Mesenchymal stem cell (in vitro differentiated cells and primary cell): ENCODE results near the gene PCSK9.
"Not testable (repeated sequence)": the region's sequence is repeated elsewhere in the genome, so short reads cannot be mapped to it uniquely, and the experiment has no call there.

ENCODE experiments used
- DNase-seq: peaks from one replicate; pipeline ENCODE4 v3.0.0-alpha.2; 2013
- H2AFZ ChIP-seq: one replicate; pipeline ENCODE4 v1.6.1; 2013; ENCODE audit warnings: low read depth, mild to moderate bottlenecking, control low read depth, inconsistent platforms, low read length, moderate library complexity
- H2AK5ac ChIP-seq: 2 replicates; pipeline ENCODE4 v1.6.1; 2013; ENCODE audit warnings: low read length, moderate library complexity, mild to moderate bottlenecking, inconsistent platforms; ENCODE audit not compliant: severe bottlenecking
- H2BK120ac ChIP-seq: one replicate; pipeline ENCODE4 v1.6.1; 2013; ENCODE audit warnings: low read depth, mild to moderate bottlenecking, inconsistent platforms, low read length, moderate library complexity
- H2BK12ac ChIP-seq, 2 experiments: one replicate each; pipeline ENCODE4 v1.6.1; 2013; ENCODE audit warnings: inconsistent platforms in 2 of 2, low read length in 2 of 2, mild to moderate bottlenecking in 2 of 2, moderate library complexity in 2 of 2, control low read depth in 1 of 2
- H2BK15ac ChIP-seq: one replicate; pipeline ENCODE4 v1.6.1; 2013; ENCODE audit warnings: mild to moderate bottlenecking, low read depth, inconsistent platforms; ENCODE audit not compliant: poor library complexity, severe bottlenecking
- H2BK5ac ChIP-seq: 2 replicates; pipeline ENCODE4 v1.6.1; 2013; ENCODE audit warnings: low read depth, mild to moderate bottlenecking, low read length, control low read depth, inconsistent platforms; ENCODE audit not compliant: poor library complexity, severe bottlenecking
- H3K14ac ChIP-seq, 2 experiments: one replicate each; pipeline ENCODE4 v1.6.1; 2013; ENCODE audit warnings: inconsistent platforms in 2 of 2, low read length in 2 of 2, control low read depth in 1 of 2, mild to moderate bottlenecking in 1 of 2, moderate library complexity in 1 of 2
- H3K18ac ChIP-seq, 2 experiments: one replicate each; pipeline ENCODE4 v1.6.1; 2013; ENCODE audit warnings: inconsistent platforms in 2 of 2, low read length in 2 of 2, control low read depth in 1 of 2, low read depth in 1 of 2, mild to moderate bottlenecking in 1 of 2
- H3K23ac ChIP-seq, 2 experiments: one replicate each; pipeline ENCODE4 v1.6.1; 2013; ENCODE audit warnings: inconsistent platforms in 2 of 2, low read length in 2 of 2, mild to moderate bottlenecking in 2 of 2, moderate library complexity in 2 of 2, control low read depth in 1 of 2
- H3K27ac ChIP-seq: 2 replicates; pipeline ENCODE4 v1.5.1; 2013; ENCODE audit warnings: mild to moderate bottlenecking, moderate library complexity, low read length, control low read depth, inconsistent platforms; ENCODE audit not compliant: poor library complexity, severe bottlenecking
- H3K27me3 ChIP-seq, 2 experiments: 2 replicates each; pipeline versions ENCODE4 v1.6.1 to v1.7.0; 2013; ENCODE audit warnings: low read length in 2 of 2, mild to moderate bottlenecking in 2 of 2, moderate library complexity in 2 of 2, control low read depth in 1 of 2, inconsistent platforms in 1 of 2; ENCODE audit not compliant: control insufficient read depth in 1 of 2, insufficient read depth in 1 of 2
- H3K36me3 ChIP-seq, 2 experiments: 2 replicates each; pipeline versions ENCODE4 v1.6.1 to v1.7.0; 2013; ENCODE audit warnings: low read length in 2 of 2, control low read depth in 1 of 2, inconsistent platforms in 1 of 2, low read depth in 1 of 2, mild to moderate bottlenecking in 1 of 2; ENCODE audit not compliant: insufficient read depth in 2 of 2, control insufficient read depth in 1 of 2
- H3K4ac ChIP-seq, 2 experiments: one replicate each; pipeline ENCODE4 v1.6.1; 2013; ENCODE audit warnings: inconsistent platforms in 2 of 2, low read length in 2 of 2, mild to moderate bottlenecking in 2 of 2, moderate library complexity in 2 of 2, control low read depth in 1 of 2, low read depth in 1 of 2
- H3K4me1 ChIP-seq: 2 replicates; pipeline ENCODE4 v1.6.1; 2013; ENCODE audit warnings: low read depth, low read length, control low read depth; ENCODE audit not compliant: control insufficient read depth, insufficient read depth
- H3K4me2 ChIP-seq: 2 replicates; pipeline ENCODE4 v1.6.1; 2013; ENCODE audit warnings: low read length, mild to moderate bottlenecking, inconsistent platforms; ENCODE audit not compliant: poor library complexity, severe bottlenecking
- H3K4me3 ChIP-seq, 2 experiments: 2 replicates each; pipeline versions ENCODE4 v1.5.1 to v1.7.0; 2013; ENCODE audit warnings: low read length in 2 of 2, mild to moderate bottlenecking in 2 of 2, control low read depth in 1 of 2, low read depth in 1 of 2; ENCODE audit not compliant: insufficient read depth in 1 of 2
- H3K79me1 ChIP-seq: replicated peaks from 2 replicates; pipeline ENCODE4 v1.6.1; 2013; ENCODE audit warnings: mild to moderate bottlenecking, control low read depth, low read length, inconsistent platforms; ENCODE audit not compliant: poor library complexity, severe bottlenecking
- H3K9ac ChIP-seq: 2 replicates; pipeline ENCODE4 v1.7.0; 2013; ENCODE audit warnings: mild to moderate bottlenecking, low read length, moderate library complexity
- H3K9me3 ChIP-seq: 2 replicates; pipeline ENCODE4 v1.7.0; 2013; ENCODE audit warnings: mild to moderate bottlenecking, low read length; ENCODE audit not compliant: control insufficient read depth
- H4K8ac ChIP-seq: one replicate; pipeline ENCODE4 v1.6.1; 2013; ENCODE audit warnings: inconsistent platforms, mild to moderate bottlenecking, low read length, moderate library complexity
- H4K91ac ChIP-seq: one replicate; pipeline ENCODE4 v1.6.1; 2013; ENCODE audit warnings: mild to moderate bottlenecking, low read length, inconsistent platforms
- WGBS: methylation state at CpG from one replicate; pipeline ENCODE4 v1.1.7; 2013; ENCODE audit warnings: mixed read lengths; 5-methylcytosine and 5-hydroxymethylcytosine counted together

PCSK9 gene

DNA sequence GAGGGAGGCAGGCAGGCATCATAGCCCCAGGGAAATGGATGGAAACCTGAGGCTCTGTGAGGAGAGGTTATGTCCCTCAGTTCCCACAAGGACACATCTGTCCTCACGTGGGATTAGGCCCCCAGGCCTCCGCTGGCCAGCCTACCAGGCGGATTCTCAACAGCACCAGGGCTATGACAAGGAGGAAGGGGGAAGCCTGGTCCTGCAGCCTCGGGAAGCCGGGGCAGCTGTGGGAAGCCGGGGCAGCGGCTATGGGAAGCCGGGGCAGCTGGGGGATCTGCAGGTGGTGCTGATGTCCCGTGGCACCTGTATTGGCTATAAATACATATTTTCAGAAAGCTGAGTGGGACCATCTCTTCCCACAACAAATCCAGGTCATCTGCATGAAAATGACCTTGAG lies 21.0 kb upstream of the PCSK9 start:
- Histone ChIP-seq H2BK12ac (peak overlapping the region in 1 of 2 experiments; percentile 17), H3K9me3 (no peaks in the 10 kb centered on the region), H3K14ac (no peak overlapping the region), H2AK5ac (no peak overlapping the region), H3K4me1 (peaks cover 18% of the 10 kb centered on the region), H4K8ac (no peak overlapping the region), H2BK5ac (no peak overlapping the region), H3K27me3 (peaks cover 0 to 59% of the 10 kb centered on the region in 2 experiments), H3K79me1 (no peaks in the 10 kb centered on the region), H3K23ac (peak overlapping the region in 1 of 2 experiments; percentile 68), H2AFZ (no peak overlapping the region), H4K91ac (no peak overlapping the region), H3K18ac (no peak overlapping the region), H3K4me3 (no peak overlapping the region), H3K27ac (no peak overlapping the region), H3K4ac (no peak overlapping the region), H3K9ac (no peak overlapping the region), H3K4me2 (no peak overlapping the region), H2BK15ac (no peak overlapping the region), H3K36me3 (no peaks in the 10 kb centered on the region), H2BK120ac (no peak overlapping the region)
- WGBS, result 83% methylated on average over 5 of the region's 9 CpGs
- DNase-seq, result no peak

DNA sequence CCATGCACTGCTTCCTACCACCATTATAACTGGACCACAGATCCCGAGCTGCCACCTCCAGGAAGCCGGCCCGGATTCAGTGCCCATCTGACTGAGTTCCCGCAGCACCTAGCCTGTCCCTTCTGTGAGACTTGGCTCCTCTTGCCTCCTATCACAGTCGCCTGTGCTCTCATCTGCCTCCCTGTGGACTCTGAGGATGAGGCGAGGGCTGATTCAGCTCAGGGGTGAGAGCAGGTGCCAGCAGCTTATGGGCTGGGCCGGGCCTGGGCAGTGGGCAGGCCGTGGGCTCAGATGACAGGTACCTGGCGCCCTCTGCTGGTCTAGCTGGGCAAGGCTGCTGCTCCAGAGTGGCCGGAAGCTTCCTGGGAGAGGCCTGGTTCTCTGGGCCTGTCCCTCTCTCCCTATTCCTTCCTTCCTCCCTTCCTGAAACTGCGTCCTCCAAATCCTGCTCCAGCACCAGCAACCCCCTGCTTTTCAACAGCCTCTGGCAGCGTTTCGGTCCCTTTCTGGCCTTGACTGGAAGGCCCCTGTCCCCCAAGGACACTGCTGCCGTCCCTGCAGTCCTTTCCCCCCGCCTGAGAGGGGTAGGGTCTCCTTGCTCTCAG lies 17.3 kb upstream of the PCSK9 start:
- Histone ChIP-seq H2BK120ac (no peak overlapping the region), H2BK15ac (no peak overlapping the region), H3K9ac (peak overlapping the region; percentile 82), H3K4me3 (no peak overlapping the region), H3K36me3 (no peaks in the 10 kb centered on the region), H2AK5ac (no peak overlapping the region), H3K27ac (no peak overlapping the region), H2BK12ac (no peak overlapping the region), H3K27me3 (peaks cover 0 to 25% of the 10 kb centered on the region in 2 experiments), H3K4ac (peak overlapping the region in 1 of 2 experiments; percentile 66), H3K14ac (no peak overlapping the region), H3K4me2 (no peak overlapping the region), H3K18ac (peak overlapping the region; percentile 29 to 73), H4K91ac (peak overlapping the region; percentile 88), H4K8ac (peak overlapping the region; percentile 90), H3K9me3 (no peaks in the 10 kb centered on the region), H3K4me1 (peaks cover 4% of the 10 kb centered on the region), H2BK5ac (no peak overlapping the region), H3K23ac (no peak overlapping the region), H2AFZ (peak overlapping the region; percentile 46), H3K79me1 (no peaks in the 10 kb centered on the region)
- 43% methylated on average over 15 of the region's 15 CpGs for WGBS
- DNase-seq, result peak; percentile 81

DNA sequence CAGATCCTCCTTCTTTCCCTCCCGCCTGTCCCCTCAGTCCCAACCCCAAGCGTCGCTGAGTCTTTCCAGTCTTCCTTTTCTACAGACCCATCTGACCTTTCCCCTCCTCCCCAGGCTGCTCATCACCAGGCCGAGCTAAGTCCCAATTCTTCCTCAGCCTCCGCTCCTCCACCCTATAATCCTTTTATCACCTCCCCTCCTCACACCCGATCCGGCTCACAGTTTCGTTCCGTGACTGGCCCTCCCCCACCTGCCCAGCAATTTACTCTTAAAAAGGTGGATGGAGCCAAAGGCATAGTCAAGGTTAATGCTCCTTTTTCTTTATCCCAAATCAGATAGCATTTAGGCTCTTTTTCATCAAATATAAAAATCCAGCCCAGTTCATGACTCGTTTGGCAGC lies 15.2 kb upstream of the PCSK9 start:
- not testable (repeated sequence) for H3K4me1 ChIP-seq, H3K9ac ChIP-seq, H3K4me2 ChIP-seq, H2AFZ ChIP-seq, H2AK5ac ChIP-seq, H2BK5ac ChIP-seq, H2BK15ac ChIP-seq, H3K9me3 ChIP-seq, H2BK12ac ChIP-seq, H3K27ac ChIP-seq, DNase-seq, H3K14ac ChIP-seq, H3K18ac ChIP-seq, H3K4me3 ChIP-seq, H4K8ac ChIP-seq, H3K23ac ChIP-seq, H3K36me3 ChIP-seq, H3K79me1 ChIP-seq, H3K4ac ChIP-seq, H2BK120ac ChIP-seq, H4K91ac ChIP-seq
- H3K27me3 ChIP-seq, result peaks cover 0 to 14% of the 10 kb centered on the region in 2 experiments
- WGBS, result 60% methylated on average over 10 of the region's 10 CpGs

DNA sequence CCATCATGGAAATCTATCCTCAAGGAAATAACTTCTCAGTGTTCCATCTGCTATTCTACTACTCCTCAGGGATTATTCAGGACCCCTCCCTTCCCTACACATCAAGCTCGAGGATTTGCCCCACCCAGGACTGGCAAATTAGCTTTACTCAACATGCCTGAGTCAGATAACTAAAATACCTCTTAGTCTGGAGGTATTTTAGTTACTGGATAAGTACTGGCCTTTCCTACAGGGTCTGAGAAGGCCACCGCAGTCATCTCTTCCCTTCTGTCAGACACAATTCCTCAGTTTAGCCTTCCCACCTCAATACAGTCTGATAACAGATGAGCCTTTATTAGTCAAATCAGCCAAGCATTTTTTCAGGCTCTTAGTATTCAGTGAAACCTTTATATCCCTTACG lies 12.7 kb upstream of the PCSK9 start:
- not testable (repeated sequence) for H3K36me3 ChIP-seq, H2BK5ac ChIP-seq, H3K4me2 ChIP-seq, H3K27ac ChIP-seq, H3K9me3 ChIP-seq, H3K18ac ChIP-seq, H2BK12ac ChIP-seq, DNase-seq, H2BK15ac ChIP-seq, H3K4me3 ChIP-seq, H2AK5ac ChIP-seq, H3K4ac ChIP-seq, H4K91ac ChIP-seq, H3K9ac ChIP-seq, H2AFZ ChIP-seq, H2BK120ac ChIP-seq, H3K79me1 ChIP-seq, H4K8ac ChIP-seq, H3K4me1 ChIP-seq, H3K23ac ChIP-seq, H3K27me3 ChIP-seq, H3K14ac ChIP-seq
- WGBS, result 97% methylated on average over 2 of the region's 3 CpGs
